ENCODE measurements around the gene KLF13.

The KLF13 gene

GRCh38 chr15:31360843-31361763 is 34.5 kb downstream of the KLF13 start:
- H3K79me2 ChIP-seq (ENCODE audit: insufficient read depth, low read length), result peaks cover 75% of the 10 kb centered on the region
- H3K36me3 ChIP-seq (ENCODE audit: insufficient read depth, low read length), result peaks cover 6% of the 10 kb centered on the region; the same call in 1 of the 2 replicates
- H2AFZ ChIP-seq (ENCODE audit: low read length), result no peak overlapping the region
- H3K4me2 ChIP-seq (ENCODE audit: low read length), result peak overlapping the region; percentile 62
- peak overlapping the region; percentile 65 for H3K9ac ChIP-seq (ENCODE audit: low read length)
- 0 out of 2 replicates have a peak, but pooled peaks cover 4% of the 10 kb centered on the region for H3F3A ChIP-seq (ENCODE audit: insufficient read depth, low read length)
- H3K9me3 ChIP-seq (ENCODE audit: low read length), result no peaks in the 10 kb centered on the region
- H3K27me3 ChIP-seq (ENCODE audit: insufficient read depth, low read length), result no peaks in the 10 kb centered on the region
- H4K20me1 ChIP-seq (ENCODE audit: insufficient read depth, low read length), result no peaks in the 10 kb centered on the region
- no peaks in the 10 kb centered on the region for H3K9me2 ChIP-seq (ENCODE audit: low read depth, low read length)
- H3K4me3 ChIP-seq (ENCODE audit: low read depth, low read length, poor library complexity, severe bottlenecking), result peak overlapping the region; percentile 42
- H3K27ac ChIP-seq (ENCODE audit: low read depth, low read length, poor library complexity, severe bottlenecking), result peak overlapping the region; percentile 98
- TF ChIP-seq CTCF (IDR thresholded peaks at IDR 0.05; ENCODE audit: low read length) (no peak), EZH2 (IDR thresholded peaks at IDR 0.05; ENCODE audit: borderline replicate concordance, low read length) (no peak)
- H3K4me1 ChIP-seq (ENCODE audit: insufficient read depth, low read length, severe bottlenecking), result peaks cover 100% of the 10 kb centered on the region

GRCh38 chr15:31361764-31362515 is 35.3 kb downstream of the KLF13 start:
- Histone ChIP-seq H3K36me3 (ENCODE audit: insufficient read depth, low read length) (peaks cover 6% of the 10 kb centered on the region; the same call in 1 of the 2 replicates), H3K4me1 (ENCODE audit: insufficient read depth, low read length, severe bottlenecking) (peaks cover 100% of the 10 kb centered on the region), H3K9ac (ENCODE audit: low read length) (peak overlapping the region; percentile 67), H3K4me2 (ENCODE audit: low read length) (peak overlapping the region; percentile 62), H3K27me3 (ENCODE audit: insufficient read depth, low read length) (no peaks in the 10 kb centered on the region), H3F3A (ENCODE audit: insufficient read depth, low read length) (0 out of 2 replicates have a peak, but pooled peaks cover 4% of the 10 kb centered on the region), H3K9me2 (ENCODE audit: low read depth, low read length) (no peaks in the 10 kb centered on the region), H2AFZ (ENCODE audit: low read length) (no peak overlapping the region), H3K79me2 (ENCODE audit: insufficient read depth, low read length) (peaks cover 72% of the 10 kb centered on the region), H3K27ac (ENCODE audit: low read depth, low read length, poor library complexity, severe bottlenecking) (peak overlapping the region; percentile 98), H3K4me3 (ENCODE audit: low read depth, low read length, poor library complexity, severe bottlenecking) (peak overlapping the region; percentile 37), H4K20me1 (ENCODE audit: insufficient read depth, low read length) (no peaks in the 10 kb centered on the region), H3K9me3 (ENCODE audit: low read length) (no peaks in the 10 kb centered on the region)
- TF ChIP-seq CTCF (IDR thresholded peaks at IDR 0.05; ENCODE audit: low read length), result no peak
- TF ChIP-seq EZH2 (IDR thresholded peaks at IDR 0.05; ENCODE audit: borderline replicate concordance, low read length), result no peak

GRCh38 chr15:31362886-31363285 is 36.3 kb downstream of the KLF13 start:
- TF ChIP-seq EZH2 (IDR thresholded peaks at IDR 0.05; ENCODE audit: borderline replicate concordance, low read length) (no peak), CTCF (IDR thresholded peaks at IDR 0.05; ENCODE audit: low read length) (no peak)
- no peaks in the 10 kb centered on the region for H4K20me1 ChIP-seq (ENCODE audit: insufficient read depth, low read length)
- H3K4me2 ChIP-seq (ENCODE audit: low read length), result peak overlapping the region; percentile 62; the same call in 1 of the 2 replicates
- H3K27ac ChIP-seq (ENCODE audit: low read depth, low read length, poor library complexity, severe bottlenecking), result peak overlapping the region; percentile 98
- H3K4me1 ChIP-seq (ENCODE audit: insufficient read depth, low read length, severe bottlenecking), result peaks cover 100% of the 10 kb centered on the region
- no peak overlapping the region for H2AFZ ChIP-seq (ENCODE audit: low read length)
- H3K79me2 ChIP-seq (ENCODE audit: insufficient read depth, low read length), result peaks cover 66% of the 10 kb centered on the region
- H3K36me3 ChIP-seq (ENCODE audit: insufficient read depth, low read length), result peaks cover 6% of the 10 kb centered on the region; the same call in 1 of the 2 replicates
- no peaks in the 10 kb centered on the region for H3K9me3 ChIP-seq (ENCODE audit: low read length)
- H3K4me3 ChIP-seq (ENCODE audit: low read depth, low read length, poor library complexity, severe bottlenecking), result no peak overlapping the region
- H3F3A ChIP-seq (ENCODE audit: insufficient read depth, low read length), result 0 out of 2 replicates have a peak, but pooled peaks cover 4% of the 10 kb centered on the region
- H3K9me2 ChIP-seq (ENCODE audit: low read depth, low read length), result no peaks in the 10 kb centered on the region
- H3K9ac ChIP-seq (ENCODE audit: low read length), result no peak overlapping the region; the same call in 1 of the 2 replicates
- H3K27me3 ChIP-seq (ENCODE audit: insufficient read depth, low read length), result no peaks in the 10 kb centered on the region

Measured in OCI-LY1 (cell line).